GM12865 (cell line): ENCODE data around the gene STK39.
"Not testable (repeated sequence)": the region's sequence is repeated elsewhere in the genome, so short reads cannot be mapped to it uniquely, and the experiment has no call there.

Source experiments
- DNase-seq: peaks from one replicate; pipeline ENCODE4 v3.0.0; 2010; ENCODE audit warnings: low read depth
- H3K4me3 ChIP-seq: 2 replicates; pipeline ENCODE4 v1.5.1; 2011; ENCODE audit warnings: mild to moderate bottlenecking, low read depth, low read length, control low read depth
- CTCF ChIP-seq: IDR thresholded peaks from 2 replicates; pipeline ENCODE4 v1.5.1; 2011; ENCODE audit warnings: low read length, control low read depth, low read depth, inconsistent platforms; ENCODE audit not compliant: insufficient read depth; ENCODE audit errors: missing control alignments

STK39 gene

GRCh38 chr2:168286535-168286934 is 39.1 kb upstream of the STK39 start:
- DNase-seq: no peak
- TF ChIP-seq CTCF: no peak
- no peak overlapping the region for H3K4me3 ChIP-seq

GRCh38 chr2:168278424-168278888 is 31.1 kb upstream of the STK39 start:
- no peak for TF ChIP-seq CTCF
- no peak for DNase-seq

GRCh38 chr2:168277276-168277675 is 29.9 kb upstream of the STK39 start:
- TF ChIP-seq CTCF: no peak

More at GRCh38 chr2:168278424-168278888, 31.1 kb upstream of the STK39 start:
- no peak overlapping the region for H3K4me3 ChIP-seq

GRCh38 chr2:168272225-168272624 is 24.8 kb upstream of the STK39 start:
- TF ChIP-seq CTCF: no peak
- H3K4me3 ChIP-seq: no peak overlapping the region
- no peak for DNase-seq

More at GRCh38 chr2:168277276-168277675, 29.9 kb upstream of the STK39 start:
- H3K4me3 ChIP-seq: no peak overlapping the region
- no peak for DNase-seq

- not testable (repeated sequence) for DNase-seq
Observed at GRCh38 chr2:168262926-168263325, 15.5 kb upstream of the STK39 start.

GRCh38 chr2:168256448-168256847 is 9.1 kb upstream of the STK39 start:
- no peak for TF ChIP-seq CTCF
- no peak for DNase-seq
- no peak overlapping the region for H3K4me3 ChIP-seq

More at GRCh38 chr2:168262926-168263325, 15.5 kb upstream of the STK39 start:
- not testable (repeated sequence) for H3K4me3 ChIP-seq

GRCh38 chr2:168255866-168256265 is 8.5 kb upstream of the STK39 start:
- no peak overlapping the region for H3K4me3 ChIP-seq
- no peak for TF ChIP-seq CTCF
- DNase-seq: no peak
